HG03469 (cell line): ENCODE measurements around the gene P2RX6.
"Not testable (repeated sequence)": the region's sequence is repeated elsewhere in the genome, so short reads cannot be mapped to it uniquely, and the experiment has no call there.

Source experiments
- ATAC-seq: cut with Tn5 transposase; IDR thresholded peaks from one replicate; pipeline ENCODE4 v1.9.1; 2021; ENCODE audit warnings: mild to moderate bottlenecking, moderate library complexity, moderate number of reproducible peaks; ENCODE audit not compliant: unreplicated experiment

P2RX6 gene

GRCh38 chr22:20993304-20994127, 21.4 kb upstream of the P2RX6 start:
- no peak for ATAC-seq

GRCh38 chr22:20994128-20994901, 20.6 kb upstream of the P2RX6 start:
- no peak for ATAC-seq

GRCh38 chr22:20994902-20995241, 20.1 kb upstream of the P2RX6 start:
- no peak for ATAC-seq

GRCh38 chr22:20995329-20996030, 19.5 kb upstream of the P2RX6 start:
- ATAC-seq = no peak

GRCh38 chr22:20996031-20996410, 18.9 kb upstream of the P2RX6 start:
- ATAC-seq = no peak

- ATAC-seq = no peak
These were observed 18.1 kb upstream of the P2RX6 start for GRCh38 chr22:20996598-20997535.

- ATAC-seq = no peak
These were observed 17.3 kb upstream of the P2RX6 start for GRCh38 chr22:20997536-20998257.

GRCh38 chr22:20998411-20999336, 16.3 kb upstream of the P2RX6 start:
- no peak for ATAC-seq

GRCh38 chr22:20999350-21000206, 15.4 kb upstream of the P2RX6 start:
- no peak for ATAC-seq

- ATAC-seq = no peak
These were observed 14.6 kb upstream of the P2RX6 start for GRCh38 chr22:21000207-21000986.

- ATAC-seq = no peak
These were observed 13.9 kb upstream of the P2RX6 start for GRCh38 chr22:21000987-21001600.

GRCh38 chr22:21001601-21002325, 13.2 kb upstream of the P2RX6 start, which contains the start of gene THAP7:
TSS of gene THAP7 (minus strand) at chr22:21002118. CDS start at chr22:21001911, 207 bp downstream.
- ATAC-seq = peak; percentile 64

- no peak for ATAC-seq
These were observed 11.2 kb upstream of the P2RX6 start for GRCh38 chr22:21003782-21004181.

GRCh38 chr22:21009208-21009607, 5.8 kb upstream of the P2RX6 start:
- ATAC-seq = not testable (repeated sequence)

- no peak for ATAC-seq
These were observed 5.1 kb upstream of the P2RX6 start for GRCh38 chr22:21009638-21010425.
